NCI-H1417 (cell line): Measurements from ENCODE around the gene RAD9B.
"Not testable (repeated sequence)": the region's sequence is repeated elsewhere in the genome, so short reads cannot be mapped to it uniquely, and the experiment has no call there.

Source experiments
- DNase-seq, 3 experiments: peaks; one replicate each; lab custom pipeline; 2025; lab: John Stamatoyannopoulos, UW

Gene RAD9B

GRCh38 chr12:110501752-110502738 is at the start of gene RAD9B, which contains the start of gene VPS29:
Gene RAD9B (plus strand): TSS chr12:110502331. CDS start chr12:110502338, 7 bp downstream.
Gene VPS29 (minus strand): TSS chr12:110502111. CDS start chr12:110502051, 60 bp downstream.
- peak; percentile 99 for DNase-seq

- no peak for DNase-seq
Measured at GRCh38 chr12:110453569-110454296, 48.4 kb upstream of the RAD9B start.

- no peak for DNase-seq
Measured at GRCh38 chr12:110458756-110459155, 43.4 kb upstream of the RAD9B start.

- not testable (repeated sequence) for DNase-seq
Measured at GRCh38 chr12:110461189-110461588, 40.9 kb upstream of the RAD9B start.

GRCh38 chr12:110465024-110465423 is 37.1 kb upstream of the RAD9B start:
- no peak for DNase-seq

GRCh38 chr12:110465765-110466164 is 36.4 kb upstream of the RAD9B start:
- not testable (repeated sequence) for DNase-seq

- DNase-seq, result no peak
Measured at GRCh38 chr12:110466791-110467190, 35.3 kb upstream of the RAD9B start.

- no peak for DNase-seq
Measured at GRCh38 chr12:110467847-110468213, 34.3 kb upstream of the RAD9B start.

- peak; percentile 100 for DNase-seq
Measured at GRCh38 chr12:110468214-110469048, 33.7 kb upstream of the RAD9B start, which contains the start of the genes FAM216A and GPN3. Gene FAM216A (plus strand): TSS chr12:110468845. CDS start chr12:110468876, 31 bp downstream. Gene GPN3 (minus strand): TSS chr12:110468257. CDS start chr12:110468203, 54 bp downstream.

GRCh38 chr12:110475426-110475825 is 26.7 kb upstream of the RAD9B start:
- no peak for DNase-seq

- DNase-seq, result no peak
Measured at GRCh38 chr12:110498984-110499706, 3.0 kb upstream of the RAD9B start.

GRCh38 chr12:110501399-110501751 is 756 bp upstream of the RAD9B start:
- peak in 2 of 3 experiments; percentile 60 to 87 for DNase-seq

- DNase-seq, result peak in 1 of 3 experiments; percentile 29
Measured at GRCh38 chr12:110503432-110503831, 1.3 kb downstream of the RAD9B start.

GRCh38 chr12:110505332-110505731 is 3.2 kb downstream of the RAD9B start:
- no peak for DNase-seq

- DNase-seq, result no peak
Measured at GRCh38 chr12:110508071-110508586, 6.0 kb downstream of the RAD9B start.

- no peak for DNase-seq
Measured at GRCh38 chr12:110513842-110514241, 11.7 kb downstream of the RAD9B start.

- no peak for DNase-seq
Measured at GRCh38 chr12:110514363-110514762, 12.2 kb downstream of the RAD9B start.

- no peak for DNase-seq
Measured at GRCh38 chr12:110516995-110517394, 14.9 kb downstream of the RAD9B start.

- DNase-seq, result not testable (repeated sequence)
Measured at GRCh38 chr12:110518014-110518413, 15.9 kb downstream of the RAD9B start.

GRCh38 chr12:110520876-110521712 is 19.0 kb downstream of the RAD9B start:
- not testable (repeated sequence) for DNase-seq
